Kidney (tissue), 14 donors: ENCODE measurements around the gene ZNF511. TPM values are rescaled to one million over a fixed set of nuclear protein-coding genes. Genes with fewer than 3 reads are reported as not detected.

Experiments
- DNase-seq, 5 donors: peaks; one replicate each; pipeline ENCODE4 v3.0.0-alpha.2; 2013 to 2020
- FAIRE-seq: peaks from 2 replicates; lab custom pipeline; 2012; peaks lifted over from hg19 to GRCh38; lab: Jason Lieb, UNC
- H3K27ac ChIP-seq, 2 donors: one replicate each; pipeline ENCODE4 v1.7.0; 2013; ENCODE audit warnings: low read depth in 2 of 2, low read length in 2 of 2, inconsistent platforms in 1 of 2
- H3K27me3 ChIP-seq: one replicate; pipeline ENCODE4 v1.7.1; 2013; ENCODE audit warnings: low read length, inconsistent platforms; ENCODE audit not compliant: control insufficient read depth, insufficient read depth
- H3K36me3 ChIP-seq, 3 donors: one replicate each; pipeline versions ENCODE4 v1.7.0 to v1.7.1; 2013; ENCODE audit warnings: low read length in 3 of 3, control low read depth in 1 of 3, inconsistent platforms in 1 of 3; ENCODE audit not compliant: insufficient read depth in 3 of 3, control insufficient read depth in 2 of 3
- H3K4me1 ChIP-seq, 3 donors: one replicate each; pipeline versions ENCODE4 v1.7.0 to v1.7.1; 2013; ENCODE audit warnings: low read length in 3 of 3, inconsistent platforms in 1 of 3, low read depth in 1 of 3; ENCODE audit not compliant: control insufficient read depth in 2 of 3, insufficient read depth in 2 of 3
- H3K4me3 ChIP-seq, 3 donors: one replicate each; pipeline versions ENCODE4 v1.7.0 to v1.8.1; 2013; ENCODE audit warnings: low read length in 3 of 3, control low read depth in 1 of 3, inconsistent platforms in 1 of 3
- H3K9ac ChIP-seq, 3 donors: one replicate each; pipeline versions ENCODE4 v1.7.0 to v1.7.1; 2013; ENCODE audit warnings: low read length in 3 of 3, control low read depth in 1 of 3, inconsistent platforms in 1 of 3
- H3K9me3 ChIP-seq, 3 donors: one replicate each; pipeline versions ENCODE4 v1.7.0 to v1.7.1; 2013; ENCODE audit warnings: low read length in 3 of 3, control low read depth in 1 of 3, inconsistent platforms in 1 of 3; ENCODE audit not compliant: control insufficient read depth in 2 of 3, insufficient read depth in 1 of 3
- intact Hi-C: fragments of 100-400 bp; cut with DNase I; formaldehyde crosslinking; loops from one replicate; pipeline ENCODE4 v1.11.1; 2022
- polyA plus RNA-seq: library from polyadenylated mRNA; stranded (reverse); fragments of 350-450 nt; fragmentation: Illumina TruSeq; extraction: RNeasy Lipid Tissue Mini Kit (QIAGEN cat#74804); gene quantifications from one replicate; pipeline ENCODE4 v1.2.3, GENCODE V29; 2014; ENCODE audit warnings: low read depth, low replicate concordance; ENCODE audit not compliant: insufficient read depth
- total RNA-seq: library from RNA; stranded (reverse); fragmentation: NEBNext Ultra II Directional; extraction: Animal tissue kit (Norgen Biotek cat#: 25700); gene quantifications from one replicate; pipeline ENCODE4 v1.2.1, GENCODE V29; 2021
- TF ChIP-seq, protein P1 (sequence below): IDR thresholded peaks from 3 replicates; pipeline ENCODE4 v1.5.1; 2012; ENCODE audit warnings: mild to moderate bottlenecking, moderate library complexity, borderline replicate concordance; ENCODE audit not compliant: insufficient read depth; ENCODE audit errors: extremely low read depth
- donor health status: control.
- donor health status: control.
- donor health status: control.
- donor health status: control.
- donor health status: control.
- donor health status: DM: yes; HTN: yes; CAD: no.
- donor health status: Normal renal cell carcinoma (clear cell type).

ZNF511 gene
- total and polyA plus RNA-seq, 2 donors from 2014 or later = 35.6 to 50.7 TPM

- FAIRE-seq = no peak
- intact Hi-C loops = no loop called here
- H3K9ac ChIP-seq = no peak overlapping the region
- H3K36me3 ChIP-seq = peaks cover 0 to 16% (median 2%) of the 10 kb centered on the region in 3 donors
- peak in 1 of 5 donors; percentile 45 for DNase-seq
- no peak overlapping the region for H3K27ac ChIP-seq
- TF ChIP-seq, protein P1, sequence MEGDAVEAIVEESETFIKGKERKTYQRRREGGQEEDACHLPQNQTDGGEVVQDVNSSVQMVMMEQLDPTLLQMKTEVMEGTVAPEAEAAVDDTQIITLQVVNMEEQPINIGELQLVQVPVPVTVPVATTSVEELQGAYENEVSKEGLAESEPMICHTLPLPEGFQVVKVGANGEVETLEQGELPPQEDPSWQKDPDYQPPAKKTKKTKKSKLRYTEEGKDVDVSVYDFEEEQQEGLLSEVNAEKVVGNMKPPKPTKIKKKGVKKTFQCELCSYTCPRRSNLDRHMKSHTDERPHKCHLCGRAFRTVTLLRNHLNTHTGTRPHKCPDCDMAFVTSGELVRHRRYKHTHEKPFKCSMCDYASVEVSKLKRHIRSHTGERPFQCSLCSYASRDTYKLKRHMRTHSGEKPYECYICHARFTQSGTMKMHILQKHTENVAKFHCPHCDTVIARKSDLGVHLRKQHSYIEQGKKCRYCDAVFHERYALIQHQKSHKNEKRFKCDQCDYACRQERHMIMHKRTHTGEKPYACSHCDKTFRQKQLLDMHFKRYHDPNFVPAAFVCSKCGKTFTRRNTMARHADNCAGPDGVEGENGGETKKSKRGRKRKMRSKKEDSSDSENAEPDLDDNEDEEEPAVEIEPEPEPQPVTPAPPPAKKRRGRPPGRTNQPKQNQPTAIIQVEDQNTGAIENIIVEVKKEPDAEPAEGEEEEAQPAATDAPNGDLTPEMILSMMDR = no peak
- no peaks in the 10 kb centered on the region for H3K9me3 ChIP-seq
- H3K27me3 ChIP-seq = no peaks in the 10 kb centered on the region
- no peak overlapping the region for H3K4me3 ChIP-seq
- peaks cover 0 to 5% (median 0%) of the 10 kb centered on the region in 3 donors for H3K4me1 ChIP-seq
Measured at GRCh38 chr10:133313192-133313591, 4.5 kb downstream of the ZNF511 start.

- FAIRE-seq (no peak), DNase-seq (peak in 1 of 5 donors; percentile 54)
- intact Hi-C loops = no loop called here
- Histone ChIP-seq H3K9me3 (no peaks in the 10 kb centered on the region), H3K9ac (no peak overlapping the region), H3K4me1 (peaks cover 0 to 2% (median 0%) of the 10 kb centered on the region in 3 donors), H3K36me3 (peaks cover 0 to 16% (median 2%) of the 10 kb centered on the region in 3 donors), H3K27ac (no peak overlapping the region), H3K27me3 (peaks cover 6% of the 10 kb centered on the region), H3K4me3 (no peak overlapping the region)
- TF ChIP-seq, protein P1 = no peak
Measured at GRCh38 chr10:133314911-133315310, 6.2 kb downstream of the ZNF511 start.

- peaks cover 0 to 12% (median 2%) of the 10 kb centered on the region in 3 donors for H3K36me3 ChIP-seq
- no peak overlapping the region for H3K9ac ChIP-seq
- H3K27me3 ChIP-seq = peaks cover 6% of the 10 kb centered on the region
- no peak for FAIRE-seq
- peaks cover 0 to 2% (median 0%) of the 10 kb centered on the region in 3 donors for H3K4me1 ChIP-seq
- intact Hi-C loops = no loop called here
- H3K27ac ChIP-seq = no peak overlapping the region
- TF ChIP-seq, protein P1 = no peak
- no peaks in the 10 kb centered on the region for H3K9me3 ChIP-seq
- DNase-seq = peak in 1 of 5 donors; percentile 36
- no peak overlapping the region for H3K4me3 ChIP-seq
Measured at GRCh38 chr10:133315847-133316246, 7.1 kb downstream of the ZNF511 start.

- Histone ChIP-seq H3K27ac (no peak overlapping the region), H3K4me3 (no peak overlapping the region), H3K27me3 (peaks cover 6% of the 10 kb centered on the region), H3K9ac (no peak overlapping the region), H3K36me3 (peaks cover 0 to 8% (median 2%) of the 10 kb centered on the region in 3 donors), H3K9me3 (no peaks in the 10 kb centered on the region), H3K4me1 (peaks cover 0 to 2% (median 0%) of the 10 kb centered on the region in 3 donors)
- DNase-seq (peak in 1 of 5 donors; percentile 57), FAIRE-seq (no peak)
- TF ChIP-seq, protein P1 = no peak
- intact Hi-C loops = no loop called here
Measured at GRCh38 chr10:133316266-133316665, 7.6 kb downstream of the ZNF511 start.
